ENCODE measurements around the gene FOLR2.

The FOLR2 gene

GRCh38 chr11:72208281-72208680, 8.3 kb upstream of the FOLR2 start:
- DNase-seq, result no peak

- no peak for DNase-seq
Observed at GRCh38 chr11:72209101-72209500, 7.5 kb upstream of the FOLR2 start.

- no peak for DNase-seq
Observed at GRCh38 chr11:72217841-72218240, 1.2 kb downstream of the FOLR2 start.

GRCh38 chr11:72218251-72218745, 1.7 kb downstream of the FOLR2 start:
- no peak for DNase-seq

- DNase-seq, result no peak
Observed at GRCh38 chr11:72220696-72221363, 4.2 kb downstream of the FOLR2 start.

- DNase-seq, result no peak
Observed at GRCh38 chr11:72221386-72222075, 4.9 kb downstream of the FOLR2 start.

- DNase-seq, result peak; percentile 17
Observed at GRCh38 chr11:72222106-72222891, 5.7 kb downstream of the FOLR2 start.

GRCh38 chr11:72222907-72223614, 6.5 kb downstream of the FOLR2 start:
- DNase-seq, result peak; percentile 91

- peak; percentile 48 for DNase-seq
Observed at GRCh38 chr11:72223615-72224563, 7.3 kb downstream of the FOLR2 start.

GRCh38 chr11:72224564-72225410, 8.2 kb downstream of the FOLR2 start, which contains the start of gene INPPL1:
INPPL1 (plus strand) TSS chr11:72224767; CDS start chr11:72224985, 218 bp downstream.
- peak; percentile 24 for DNase-seq

- peak; percentile 22 for DNase-seq
Observed at GRCh38 chr11:72225411-72225951, 8.9 kb downstream of the FOLR2 start.

GRCh38 chr11:72226701-72227100, 10.1 kb downstream of the FOLR2 start:
- DNase-seq, result no peak

- DNase-seq, result no peak
Observed at GRCh38 chr11:72227316-72228228, 11.0 kb downstream of the FOLR2 start.

- no peak for DNase-seq
Observed at GRCh38 chr11:72228229-72228843, 11.7 kb downstream of the FOLR2 start.

- DNase-seq, result no peak
Observed at GRCh38 chr11:72228844-72229231, 12.2 kb downstream of the FOLR2 start.

GRCh38 chr11:72229336-72229924, 12.8 kb downstream of the FOLR2 start:
- no peak for DNase-seq

GRCh38 chr11:72229925-72230763, 13.6 kb downstream of the FOLR2 start:
- DNase-seq, result no peak

Measured in hematopoietic multipotent progenitor cell treated with erythropoietin and hydrocortisone succinate and interleukin-3 and kit ligand, for 8 days (in vitro differentiated cells).